Mesendoderm (in vitro differentiated cells): ENCODE results near the gene ABHD2.

Experiments used
- DNase-seq: peaks from one replicate; pipeline ENCODE4 v3.0.0; 2013
- H2AK5ac ChIP-seq: 2 replicates; pipeline ENCODE4 v1.6.1; 2013; ENCODE audit warnings: low read length, inconsistent platforms
- H2BK120ac ChIP-seq: 2 replicates; pipeline ENCODE4 v1.6.1; 2013; ENCODE audit warnings: low read depth, mild to moderate bottlenecking, low read length, moderate library complexity, mixed read lengths
- H2BK15ac ChIP-seq: replicated peaks from 2 replicates; pipeline ENCODE4 v1.6.1; 2013; ENCODE audit warnings: low read depth, mild to moderate bottlenecking, moderate library complexity
- H2BK5ac ChIP-seq: 2 replicates; pipeline ENCODE4 v1.6.1; 2013; ENCODE audit warnings: low read length, inconsistent platforms
- H3K18ac ChIP-seq: 2 replicates; pipeline ENCODE4 v1.6.1; 2013; ENCODE audit warnings: mild to moderate bottlenecking, low read length, mixed read lengths
- H3K23ac ChIP-seq: one replicate; pipeline ENCODE4 v1.6.1; 2013; ENCODE audit warnings: low read length
- H3K27ac ChIP-seq: 2 replicates; pipeline ENCODE4 v1.5.1; 2013; ENCODE audit warnings: low read depth, mild to moderate bottlenecking, inconsistent platforms, low read length, moderate library complexity
- H3K27me3 ChIP-seq: 2 replicates; pipeline ENCODE4 v1.6.1; 2013; ENCODE audit warnings: low read length, control low read depth, mild to moderate bottlenecking, inconsistent platforms; ENCODE audit not compliant: insufficient read depth, poor library complexity
- H3K36me3 ChIP-seq: 2 replicates; pipeline ENCODE4 v1.6.1; 2013; ENCODE audit warnings: low read length, inconsistent platforms; ENCODE audit not compliant: control insufficient read depth, insufficient read depth
- H3K4ac ChIP-seq: one replicate; pipeline ENCODE4 v1.6.1; 2013; ENCODE audit warnings: low read depth, mild to moderate bottlenecking, low read length, moderate library complexity
- H3K4me1 ChIP-seq: 2 replicates; pipeline ENCODE4 v1.6.1; 2013; ENCODE audit warnings: low read depth, low read length, inconsistent platforms; ENCODE audit not compliant: control insufficient read depth
- H3K4me2 ChIP-seq: 2 replicates; pipeline ENCODE4 v1.6.1; 2013; ENCODE audit warnings: low read length
- H3K4me3 ChIP-seq: 2 replicates; pipeline ENCODE4 v1.5.1; 2013; ENCODE audit warnings: mild to moderate bottlenecking, low read length
- H3K56ac ChIP-seq: one replicate; pipeline ENCODE4 v1.6.1; 2013; ENCODE audit warnings: low read length
- H3K79me1 ChIP-seq: 2 replicates; pipeline ENCODE4 v1.6.1; 2013; ENCODE audit warnings: low read length, inconsistent platforms
- H3K79me2 ChIP-seq: 2 replicates; pipeline ENCODE4 v1.6.1; 2013; ENCODE audit warnings: mild to moderate bottlenecking, low read length; ENCODE audit not compliant: control insufficient read depth, insufficient read depth
- H3K9ac ChIP-seq: 2 replicates; pipeline ENCODE4 v1.6.1; 2013; ENCODE audit warnings: low read length, inconsistent platforms
- H4K5ac ChIP-seq: one replicate; pipeline ENCODE4 v1.6.1; 2013; ENCODE audit warnings: low read length
- H4K8ac ChIP-seq: one replicate; pipeline ENCODE4 v1.6.1; 2013; ENCODE audit warnings: low read depth, mild to moderate bottlenecking, control low read depth, low read length, moderate library complexity
- WGBS: extraction: QIAGEN DNeasy Blood & Tissue Kit; methylation state at CpG from one replicate; pipeline ENCODE4 v1.1.7; 2013; ENCODE audit warnings: low lambda C conversion rate, missing lambda C conversion rate; ENCODE audit not compliant: insufficient coverage; ENCODE audit errors: extremely low coverage; 5-methylcytosine and 5-hydroxymethylcytosine counted together

Gene ABHD2

DNA sequence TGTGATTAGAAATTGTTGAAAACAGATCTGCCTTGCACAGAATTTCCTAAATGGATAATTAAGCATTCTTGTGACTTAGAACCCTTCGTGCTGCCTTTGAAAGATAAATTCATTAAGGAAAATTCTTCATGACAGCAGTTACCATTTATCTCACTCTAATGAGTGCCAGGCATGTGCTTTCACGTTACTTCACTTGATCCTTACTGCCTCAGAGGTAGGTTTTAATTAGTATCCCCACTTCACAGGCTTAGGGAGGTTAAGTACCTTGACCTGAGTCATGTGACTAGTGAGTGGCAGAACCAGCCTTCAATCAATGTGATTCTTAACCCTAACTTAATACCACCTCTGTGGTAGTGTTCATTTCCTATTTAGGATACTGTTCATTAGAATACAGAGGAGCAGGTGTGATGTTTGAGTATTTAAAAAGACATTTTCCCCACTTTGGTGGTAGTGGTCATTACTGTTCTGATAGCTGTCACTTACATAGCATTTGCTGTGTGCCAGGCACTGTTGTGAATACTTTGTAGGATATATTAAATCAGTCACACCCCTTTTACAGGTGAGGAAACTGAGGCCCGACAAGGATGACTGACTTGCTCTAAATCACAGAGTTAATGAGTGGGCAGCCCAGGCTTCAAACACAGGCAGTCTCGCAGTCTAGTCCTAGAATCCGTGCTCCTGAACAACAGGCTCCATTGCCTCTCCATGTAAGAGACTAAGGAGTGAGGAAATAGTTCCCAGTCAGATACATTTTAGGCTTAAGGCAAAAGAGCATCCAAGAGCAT is 75.2 kb downstream of the ABHD2 start:
- H3K56ac ChIP-seq: no peak overlapping the region
- no peak overlapping the region for H2BK120ac ChIP-seq
- H3K18ac ChIP-seq: no peak overlapping the region
- H3K79me2 ChIP-seq: no peaks in the 10 kb centered on the region
- no peak overlapping the region for H3K4me2 ChIP-seq
- H3K36me3 ChIP-seq: no peaks in the 10 kb centered on the region
- H3K79me1 ChIP-seq: no peaks in the 10 kb centered on the region
- H2AK5ac ChIP-seq: no peak overlapping the region
- no peak for DNase-seq
- H3K4ac ChIP-seq: no peak overlapping the region
- WGBS: no CpG with 5 or more reads among the region's 5 CpGs
- no peak overlapping the region for H2BK15ac ChIP-seq
- no peak overlapping the region for H3K4me3 ChIP-seq
- H3K27me3 ChIP-seq: no peaks in the 10 kb centered on the region
- H3K27ac ChIP-seq: no peak overlapping the region
- no peak overlapping the region for H3K23ac ChIP-seq
- peaks cover 7% of the 10 kb centered on the region for H3K4me1 ChIP-seq
- H4K8ac ChIP-seq: no peak overlapping the region
- H4K5ac ChIP-seq: no peak overlapping the region
- no peak overlapping the region for H2BK5ac ChIP-seq
- no peak overlapping the region for H3K9ac ChIP-seq

DNA sequence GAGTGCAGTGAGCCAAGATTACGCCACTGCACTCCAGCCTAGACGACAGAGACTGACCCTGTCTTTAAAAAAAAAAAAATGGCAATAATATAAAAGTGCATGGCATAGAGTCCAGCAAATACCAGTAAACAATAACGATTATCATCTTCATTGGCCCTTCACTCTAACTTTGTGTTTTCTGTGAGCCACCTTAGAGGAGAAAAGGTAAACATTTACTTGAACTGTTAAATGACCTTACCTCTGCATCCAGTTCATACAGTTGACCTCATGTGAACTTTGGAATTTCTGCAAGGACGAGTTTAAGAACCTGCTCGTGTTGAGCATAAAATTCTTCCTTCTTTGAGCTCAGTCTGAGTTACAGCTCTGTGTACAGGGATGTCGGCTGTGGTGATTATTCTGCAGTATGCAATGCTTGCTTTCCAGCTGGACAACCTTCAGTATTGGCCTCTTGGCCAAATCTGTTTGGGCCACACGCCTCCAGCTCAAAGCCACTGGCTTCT is 76.5 kb downstream of the ABHD2 start:
- H4K5ac ChIP-seq: no peak overlapping the region
- no peak overlapping the region for H3K9ac ChIP-seq
- no CpG with 5 or more reads among the region's 7 CpGs for WGBS
- no peak overlapping the region for H3K27ac ChIP-seq
- H3K4me1 ChIP-seq: peaks cover 7% of the 10 kb centered on the region
- no peak overlapping the region for H3K56ac ChIP-seq
- no peaks in the 10 kb centered on the region for H3K79me2 ChIP-seq
- no peaks in the 10 kb centered on the region for H3K27me3 ChIP-seq
- H2BK15ac ChIP-seq: no peak overlapping the region
- no peaks in the 10 kb centered on the region for H3K79me1 ChIP-seq
- H3K4me3 ChIP-seq: no peak overlapping the region
- H2BK5ac ChIP-seq: no peak overlapping the region
- H4K8ac ChIP-seq: no peak overlapping the region
- H3K18ac ChIP-seq: no peak overlapping the region
- H3K4me2 ChIP-seq: no peak overlapping the region
- H3K36me3 ChIP-seq: no peaks in the 10 kb centered on the region
- no peak overlapping the region for H3K23ac ChIP-seq
- DNase-seq: no peak
- no peak overlapping the region for H3K4ac ChIP-seq
- H2BK120ac ChIP-seq: no peak overlapping the region
- no peak overlapping the region for H2AK5ac ChIP-seq

GRCh38 chr15:89165677-89166076 is 77.4 kb downstream of the ABHD2 start:
- Histone ChIP-seq H3K18ac (no peak overlapping the region), H2AK5ac (no peak overlapping the region), H3K79me2 (no peaks in the 10 kb centered on the region), H3K4me2 (no peak overlapping the region), H4K5ac (no peak overlapping the region), H3K23ac (no peak overlapping the region), H3K27me3 (no peaks in the 10 kb centered on the region), H4K8ac (no peak overlapping the region), H3K36me3 (no peaks in the 10 kb centered on the region), H3K4me3 (no peak overlapping the region), H3K27ac (no peak overlapping the region), H3K56ac (no peak overlapping the region), H3K79me1 (no peaks in the 10 kb centered on the region), H3K4ac (peak overlapping the region; percentile 50), H3K4me1 (peaks cover 7% of the 10 kb centered on the region), H2BK120ac (no peak overlapping the region), H3K9ac (no peak overlapping the region), H2BK5ac (no peak overlapping the region), H2BK15ac (no peak overlapping the region)
- WGBS: no CpG with 5 or more reads among the region's 2 CpGs
- DNase-seq: peak; percentile 31

GRCh38 chr15:89167267-89168176 is 79.3 kb downstream of the ABHD2 start:
- Histone ChIP-seq H3K4me3 (no peak overlapping the region), H3K79me1 (no peaks in the 10 kb centered on the region), H3K4me2 (no peak overlapping the region), H3K23ac (no peak overlapping the region), H4K8ac (no peak overlapping the region), H3K36me3 (no peaks in the 10 kb centered on the region), H3K4me1 (peaks cover 7% of the 10 kb centered on the region), H3K18ac (no peak overlapping the region), H4K5ac (no peak overlapping the region), H3K79me2 (no peaks in the 10 kb centered on the region), H2BK15ac (no peak overlapping the region), H2BK120ac (no peak overlapping the region), H3K56ac (peak overlapping the region; percentile 18), H3K27me3 (no peaks in the 10 kb centered on the region), H3K4ac (no peak overlapping the region), H2BK5ac (peak overlapping the region; percentile 33), H2AK5ac (no peak overlapping the region), H3K9ac (no peak overlapping the region), H3K27ac (peak overlapping the region; percentile 27)
- peak; percentile 80 for DNase-seq
- whole genome bisulfite sequencing: no CpG with 5 or more reads among the region's 7 CpGs

DNA sequence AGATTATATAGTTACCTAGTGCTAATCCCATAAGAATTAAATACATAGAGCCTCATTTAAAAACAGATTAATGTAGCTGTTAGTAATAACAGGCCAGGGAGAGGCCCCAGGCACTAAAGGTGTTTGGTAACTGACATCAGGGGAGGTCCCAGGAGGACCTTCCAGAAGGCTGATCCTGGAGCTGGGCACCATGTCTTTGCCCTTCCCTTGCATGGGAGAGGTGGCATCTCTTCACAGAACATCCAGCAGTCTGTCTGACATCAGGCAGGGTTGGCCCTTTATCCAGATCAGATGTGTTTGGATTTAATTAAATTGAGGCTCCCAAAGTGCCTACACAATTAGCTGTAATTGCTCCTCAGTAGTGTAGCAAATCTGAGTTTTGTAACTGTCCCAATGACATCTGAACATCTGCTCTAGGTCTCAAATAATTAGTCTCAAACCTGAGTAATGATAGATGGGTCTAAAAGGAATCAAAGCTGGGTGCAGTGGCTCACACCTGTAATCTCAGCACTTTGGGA is 80.1 kb downstream of the ABHD2 start:
- no peak overlapping the region for H3K4ac ChIP-seq
- H2AK5ac ChIP-seq: no peak overlapping the region
- H3K18ac ChIP-seq: peak overlapping the region; percentile 24
- no peak overlapping the region for H2BK120ac ChIP-seq
- no peak overlapping the region for H4K8ac ChIP-seq
- H3K79me2 ChIP-seq: no peaks in the 10 kb centered on the region
- peaks cover 7% of the 10 kb centered on the region for H3K4me1 ChIP-seq
- H4K5ac ChIP-seq: no peak overlapping the region
- no peak overlapping the region for H3K23ac ChIP-seq
- H2BK15ac ChIP-seq: no peak overlapping the region
- H3K4me3 ChIP-seq: no peak overlapping the region
- no peak overlapping the region for H3K27ac ChIP-seq
- H2BK5ac ChIP-seq: no peak overlapping the region
- H3K4me2 ChIP-seq: no peak overlapping the region
- DNase-seq: no peak
- H3K9ac ChIP-seq: no peak overlapping the region
- no peak overlapping the region for H3K56ac ChIP-seq
- H3K36me3 ChIP-seq: no peaks in the 10 kb centered on the region
- H3K79me1 ChIP-seq: no peaks in the 10 kb centered on the region
- no peaks in the 10 kb centered on the region for H3K27me3 ChIP-seq
